OCI-LY1 (cell line): ENCODE measurements around the gene OR9Q1.

Experiments
- EZH2 ChIP-seq: fragments of 200-600 bp; sonication (generic), shearing (Covaris generic); IDR thresholded peaks from 2 replicates; pipeline ENCODE4 v1.8.0; 2017; ENCODE audit warnings: borderline replicate concordance, mixed run types, mild to moderate bottlenecking, antibody characterized with exemption, low read length, moderate library complexity, mixed read lengths
- TF ChIP-seq, protein P1 (sequence below): fragments of 200-600 bp; sonication (generic), shearing (Covaris generic); IDR thresholded peaks from 2 replicates; pipeline ENCODE4 v1.5.1; 2017; ENCODE audit warnings: mild to moderate bottlenecking, antibody characterized with exemption, low read length, moderate library complexity, mixed read lengths

DNA sequence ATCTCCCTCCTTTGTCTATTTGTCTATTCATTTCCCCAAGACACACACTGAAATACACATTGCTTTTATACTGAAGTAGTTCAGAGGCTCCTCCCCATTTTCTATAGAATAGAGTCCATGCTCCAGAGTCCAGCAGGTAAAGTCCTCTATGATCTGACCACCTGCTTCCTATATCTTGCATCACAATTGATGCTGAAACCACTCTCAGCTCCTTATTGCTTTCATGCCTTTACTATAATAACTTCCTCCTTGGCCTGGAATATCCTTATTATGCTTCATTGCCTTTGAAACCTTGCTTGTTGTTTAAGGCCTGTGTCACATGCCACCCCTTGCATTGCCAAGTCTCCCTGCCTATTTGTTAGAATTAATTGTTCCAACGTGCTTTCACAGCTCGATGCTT, 19.7 kb downstream of the OR9Q1 start:
- TF ChIP-seq, protein P1, sequence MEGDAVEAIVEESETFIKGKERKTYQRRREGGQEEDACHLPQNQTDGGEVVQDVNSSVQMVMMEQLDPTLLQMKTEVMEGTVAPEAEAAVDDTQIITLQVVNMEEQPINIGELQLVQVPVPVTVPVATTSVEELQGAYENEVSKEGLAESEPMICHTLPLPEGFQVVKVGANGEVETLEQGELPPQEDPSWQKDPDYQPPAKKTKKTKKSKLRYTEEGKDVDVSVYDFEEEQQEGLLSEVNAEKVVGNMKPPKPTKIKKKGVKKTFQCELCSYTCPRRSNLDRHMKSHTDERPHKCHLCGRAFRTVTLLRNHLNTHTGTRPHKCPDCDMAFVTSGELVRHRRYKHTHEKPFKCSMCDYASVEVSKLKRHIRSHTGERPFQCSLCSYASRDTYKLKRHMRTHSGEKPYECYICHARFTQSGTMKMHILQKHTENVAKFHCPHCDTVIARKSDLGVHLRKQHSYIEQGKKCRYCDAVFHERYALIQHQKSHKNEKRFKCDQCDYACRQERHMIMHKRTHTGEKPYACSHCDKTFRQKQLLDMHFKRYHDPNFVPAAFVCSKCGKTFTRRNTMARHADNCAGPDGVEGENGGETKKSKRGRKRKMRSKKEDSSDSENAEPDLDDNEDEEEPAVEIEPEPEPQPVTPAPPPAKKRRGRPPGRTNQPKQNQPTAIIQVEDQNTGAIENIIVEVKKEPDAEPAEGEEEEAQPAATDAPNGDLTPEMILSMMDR, result no peak
- TF ChIP-seq EZH2, result no peak
